OCI-LY3 (cell line): ENCODE results near the gene SSBP2.

Experiments used
- H2AFZ ChIP-seq: fragments of 200-600, 300-600 bp; shearing (Covaris generic); 2 replicates; pipeline ENCODE4 v1.6.0; 2014; ENCODE audit warnings: antibody characterized with exemption, low read depth, low read length
- H3K27ac ChIP-seq: fragments of 200-600, 300-600 bp; sonication (generic); 2 replicates; pipeline ENCODE4 v1.5.1; 2014; ENCODE audit warnings: mild to moderate bottlenecking, low read length, moderate library complexity, mixed read lengths
- H3K27me3 ChIP-seq: fragments of 200-600, 300-600 bp; sonication (generic); 2 replicates; pipeline ENCODE4 v1.6.1; 2014; ENCODE audit warnings: low read depth, low read length, mixed read lengths
- H3K36me3 ChIP-seq: fragments of 200-600, 300-600 bp; sonication (generic); replicated peaks from 2 replicates; pipeline ENCODE3; 2014; ENCODE audit warnings: low read depth, low read length, mixed read lengths
- H3K4me1 ChIP-seq: fragments of 300-600, 200-600 bp; sonication (generic); 2 replicates; pipeline ENCODE4 v1.6.1; 2014; ENCODE audit warnings: low read length, mixed read lengths
- H3K4me2 ChIP-seq: fragments of 200-600, 300-600 bp; sonication (generic); 2 replicates; pipeline ENCODE4 v1.6.1; 2014; ENCODE audit warnings: low read length, mixed read lengths
- H3K4me3 ChIP-seq: fragments of 300-600, 200-600 bp; sonication (generic); 2 replicates; pipeline ENCODE4 v1.5.1; 2014; ENCODE audit warnings: antibody characterized with exemption, mild to moderate bottlenecking, low read length, moderate library complexity
- H3K79me2 ChIP-seq: fragments of 300-600, 200-600 bp; shearing (Covaris generic); 2 replicates; pipeline ENCODE4 v1.6.1; 2014; ENCODE audit warnings: mild to moderate bottlenecking, low read length, mixed read lengths
- H3K9ac ChIP-seq: fragments of 300-600, 200-600 bp; shearing (Covaris generic); 2 replicates; pipeline ENCODE4 v1.6.0; 2014; ENCODE audit warnings: mild to moderate bottlenecking, low read length, moderate library complexity
- H3K9me3 ChIP-seq: fragments of 200-600, 300-600 bp; shearing (Covaris generic); 2 replicates; pipeline ENCODE4 v1.6.1; 2014; ENCODE audit warnings: low read length, mixed read lengths; ENCODE audit not compliant: insufficient read depth
- H4K20me1 ChIP-seq: fragments of 200-600, 300-600 bp; sonication (generic); 2 replicates; pipeline ENCODE4 v1.6.1; 2016; ENCODE audit warnings: low read length, mixed read lengths; ENCODE audit not compliant: insufficient read depth
- CTCF ChIP-seq: fragments of 200-600, 300-600 bp; sonication (generic); IDR thresholded peaks from 2 replicates; pipeline ENCODE4 v1.5.1; 2014; ENCODE audit warnings: antibody characterized with exemption, low read length, low read depth
- EZH2phosphoT487 ChIP-seq: fragments of 200-600 bp; shearing (Covaris generic); IDR thresholded peaks from 2 replicates; pipeline ENCODE4 v1.6.1; 2018; ENCODE audit warnings: antibody characterized with exemption, mixed run types, low read depth

SSBP2 gene

GRCh38 chr5:81768935-81769452 is 18.1 kb upstream of the SSBP2 start:
- Histone ChIP-seq H2AFZ (no peak overlapping the region), H3K4me1 (no peaks in the 10 kb centered on the region), H3K27ac (no peak overlapping the region), H3K79me2 (no peaks in the 10 kb centered on the region), H3K9ac (no peak overlapping the region), H3K4me2 (no peak overlapping the region), H3K36me3 (no peaks in the 10 kb centered on the region), H3K27me3 (no peaks in the 10 kb centered on the region), H4K20me1 (no peaks in the 10 kb centered on the region), H3K9me3 (no peaks in the 10 kb centered on the region), H3K4me3 (no peak overlapping the region)
- no peak for TF ChIP-seq CTCF
- no peak for TF ChIP-seq EZH2phosphoT487

GRCh38 chr5:81767938-81768337 is 17.0 kb upstream of the SSBP2 start:
- Histone ChIP-seq H3K4me2 (no peak overlapping the region), H3K27ac (no peak overlapping the region), H3K4me1 (no peaks in the 10 kb centered on the region), H3K9me3 (no peaks in the 10 kb centered on the region), H3K9ac (no peak overlapping the region), H3K27me3 (no peaks in the 10 kb centered on the region), H2AFZ (no peak overlapping the region), H3K79me2 (no peaks in the 10 kb centered on the region), H3K36me3 (no peaks in the 10 kb centered on the region), H3K4me3 (no peak overlapping the region), H4K20me1 (no peaks in the 10 kb centered on the region)
- no peak for TF ChIP-seq EZH2phosphoT487
- TF ChIP-seq CTCF, result no peak

GRCh38 chr5:81767097-81767496 is 16.2 kb upstream of the SSBP2 start:
- no peak for TF ChIP-seq EZH2phosphoT487
- H3K4me2 ChIP-seq, result no peak overlapping the region
- no peaks in the 10 kb centered on the region for H3K36me3 ChIP-seq
- no peaks in the 10 kb centered on the region for H4K20me1 ChIP-seq
- no peaks in the 10 kb centered on the region for H3K79me2 ChIP-seq
- H3K9ac ChIP-seq, result no peak overlapping the region
- H3K9me3 ChIP-seq, result no peaks in the 10 kb centered on the region
- H3K4me1 ChIP-seq, result no peaks in the 10 kb centered on the region
- H3K4me3 ChIP-seq, result no peak overlapping the region
- H3K27ac ChIP-seq, result no peak overlapping the region
- no peaks in the 10 kb centered on the region for H3K27me3 ChIP-seq
- H2AFZ ChIP-seq, result no peak overlapping the region

GRCh38 chr5:81766611-81767010 is 15.7 kb upstream of the SSBP2 start:
- H3K79me2 ChIP-seq, result no peaks in the 10 kb centered on the region
- no peaks in the 10 kb centered on the region for H3K9me3 ChIP-seq
- no peak overlapping the region for H3K9ac ChIP-seq
- H3K27ac ChIP-seq, result no peak overlapping the region
- no peaks in the 10 kb centered on the region for H3K27me3 ChIP-seq
- no peaks in the 10 kb centered on the region for H3K36me3 ChIP-seq
- TF ChIP-seq CTCF (no peak), EZH2phosphoT487 (no peak)
- H3K4me2 ChIP-seq, result no peak overlapping the region
- H3K4me3 ChIP-seq, result no peak overlapping the region
- no peaks in the 10 kb centered on the region for H3K4me1 ChIP-seq
- no peaks in the 10 kb centered on the region for H4K20me1 ChIP-seq
- H2AFZ ChIP-seq, result no peak overlapping the region

- Histone ChIP-seq H3K4me1 (no peaks in the 10 kb centered on the region), H3K4me3 (no peak overlapping the region), H3K4me2 (no peak overlapping the region), H3K9me3 (no peaks in the 10 kb centered on the region), H3K27ac (no peak overlapping the region), H3K27me3 (no peaks in the 10 kb centered on the region), H2AFZ (no peak overlapping the region), H3K9ac (no peak overlapping the region), H3K36me3 (no peaks in the 10 kb centered on the region), H4K20me1 (no peaks in the 10 kb centered on the region), H3K79me2 (no peaks in the 10 kb centered on the region)
- no peak for TF ChIP-seq EZH2phosphoT487
- TF ChIP-seq CTCF, result no peak
Observed at GRCh38 chr5:81763294-81763928, 12.5 kb upstream of the SSBP2 start.
